ENCODE data around the gene ZNF185. TPM values are rescaled to one million over a fixed set of nuclear protein-coding genes. Genes with fewer than 3 reads are reported as not detected.
A peak's percentile ranks its signal among the peaks of the same experiment; 100 is the strongest.

ZNF185 gene
- total and polyA plus RNA-seq, 2 of the 8 experiments (the other 6 are each of a cell fraction or from before 2014, with no cell fraction given) = 15.6 to 20.1 TPM

DNA sequence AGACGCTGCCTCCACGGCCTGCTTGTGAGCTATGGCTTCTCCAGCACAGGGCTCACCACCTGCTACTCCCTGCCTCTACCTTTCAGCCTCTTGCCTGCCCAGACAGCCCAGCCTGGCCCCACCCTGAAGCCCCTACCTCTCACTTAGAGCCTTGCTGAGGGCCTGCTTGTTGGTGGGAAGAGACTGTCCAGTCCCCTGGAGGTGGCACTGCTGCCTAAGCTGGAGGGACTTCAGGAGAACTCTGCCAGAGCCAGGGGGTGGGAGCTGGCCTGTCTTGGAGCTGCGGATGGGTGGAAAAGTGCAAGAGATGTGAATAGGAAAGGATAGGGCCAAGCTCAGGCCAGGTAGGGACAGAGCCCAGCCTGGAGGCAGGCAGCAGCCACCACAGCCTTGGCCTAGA is 2.7 kb upstream of the ZNF185 start:
- DNase-seq (ENCODE audit: low read depth in 1 of 2, low spot score in 2 of 2) (no peak), FAIRE-seq (no peak)
- 83% methylated on average over 2 of the region's 3 CpGs; no CpG with 5 or more reads in 1 of the 2 experiments for WGBS, 2 experiments (ENCODE audit: extremely low coverage in 1 of 2, insufficient coverage in 1 of 2, insufficient read length in 1 of 2, insufficient replicate concordance in 2 of 2, low coverage in 1 of 2, low lambda C conversion rate in 2 of 2, missing lambda C conversion rate in 1 of 2)
- TF ChIP-seq SRF (IDR thresholded peaks at IDR 0.05; ENCODE audit: low read depth, low read length) (no peak), SAP30 (IDR thresholded peaks at IDR 0.05; ENCODE audit: insufficient read depth, insufficient replicate concordance, low read length) (no peak), TCF12 (IDR thresholded peaks at IDR 0.05; ENCODE audit: low read depth, low read length) (no peak), JUND (IDR thresholded peaks at IDR 0.05; ENCODE audit: low read length) (no peak), GTF2F1 (IDR thresholded peaks at IDR 0.05; ENCODE audit: borderline replicate concordance, low read depth, low read length) (no peak), RNF2 (IDR thresholded peaks at IDR 0.05; ENCODE audit: borderline replicate concordance, low read depth, low read length, missing control alignments, poor library complexity, severe bottlenecking) (no peak), RFX5 (IDR thresholded peaks at IDR 0.05; ENCODE audit: borderline replicate concordance, low read depth, low read length) (no peak), POLR2A (IDR thresholded peaks at IDR 0.05; ENCODE audit: control extremely low read depth in 1 of 2, low read depth in 2 of 2, low read length in 2 of 2) (no peak), CHD1 (IDR thresholded peaks at IDR 0.05; ENCODE audit: low read depth, low read length) (no peak), BACH1 (IDR thresholded peaks at IDR 0.05; ENCODE audit: low read length) (no peak), POU5F1 (IDR thresholded peaks at IDR 0.05; ENCODE audit: low read depth, low read length) (no peak), SIX5 (IDR thresholded peaks at IDR 0.05; ENCODE audit: low read depth, low read length) (no peak), GABPA (IDR thresholded peaks at IDR 0.05; ENCODE audit: borderline replicate concordance, insufficient read depth, low read length) (no peak)
- TF ChIP-seq, protein P1, sequence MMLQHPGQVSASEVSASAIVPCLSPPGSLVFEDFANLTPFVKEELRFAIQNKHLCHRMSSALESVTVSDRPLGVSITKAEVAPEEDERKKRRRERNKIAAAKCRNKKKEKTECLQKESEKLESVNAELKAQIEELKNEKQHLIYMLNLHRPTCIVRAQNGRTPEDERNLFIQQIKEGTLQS (IDR thresholded peaks at IDR 0.05; ENCODE audit: insufficient read depth, low read depth, low read length) = no peak

More for the DNA sequence above, 2.7 kb upstream of the ZNF185 start:
- Histone ChIP-seq H3K23me2 (ENCODE audit: low read depth, low read length) (peaks cover 2% of the 10 kb centered on the region; the same call in 1 of the 2 replicates), H2BK20ac (ENCODE audit: low read length) (no peak overlapping the region), H2AFZ (ENCODE audit: low read length) (no peak overlapping the region), H3K4me3 (ENCODE audit: extremely low read depth in 1 of 4, insufficient read depth in 2 of 4, low read depth in 3 of 4, low read length in 4 of 4) (no peak overlapping the region), H2BK120ac (replicated peaks; ENCODE audit: low read depth, low read length) (no peak overlapping the region), H4K91ac (replicated peaks; ENCODE audit: insufficient read length, low read length) (no peak overlapping the region), H3K36me3 (ENCODE audit: control insufficient read depth in 2 of 4, insufficient read depth in 4 of 4, low read length in 3 of 4) (no peaks in the 10 kb centered on the region), H3K14ac (ENCODE audit: insufficient read length) (no peak overlapping the region), H3K9me3 (ENCODE audit: insufficient read depth in 2 of 2, low read depth in 1 of 2, low read length in 1 of 2) (no peaks in the 10 kb centered on the region), H3K27ac (ENCODE audit: low read depth, low read length) (no peak overlapping the region), H2BK15ac (ENCODE audit: low read length) (no peak overlapping the region), H3K56ac (replicated peaks; ENCODE audit: insufficient read length, low read depth, low read length) (no peak overlapping the region), H2BK5ac (ENCODE audit: low read depth, low read length) (no peak overlapping the region), H3K27me3 (replicated peaks in 1 of 4; ENCODE audit: control insufficient read depth in 3 of 4, extremely low read depth in 1 of 4, insufficient read depth in 3 of 4, low read length in 3 of 4) (peaks cover 0 to 2% (median 0%) of the 10 kb centered on the region in 4 experiments; a peak in 2 of 7 replicates), H3K4me1 (replicated peaks in 1 of 4; ENCODE audit: control insufficient read depth in 3 of 4, insufficient read depth in 4 of 4, low read length in 3 of 4) (peaks cover 2 to 34% (median 22%) of the 10 kb centered on the region in 4 experiments; a peak in 5 of 7 replicates), H3K9ac (replicated peaks in 1 of 4; ENCODE audit: extremely low read depth in 1 of 4, low read depth in 3 of 4, low read length in 3 of 4) (no peak overlapping the region), H3K23ac (ENCODE audit: insufficient read length) (no peak overlapping the region), H3K4me2 (ENCODE audit: insufficient read depth in 1 of 2, low read depth in 2 of 2, low read length in 2 of 2) (no peak overlapping the region), H2AK5ac (ENCODE audit: low read depth, low read length) (no peak overlapping the region; the same call in 1 of the 2 replicates), H3K79me2 (ENCODE audit: control insufficient read depth in 1 of 2, insufficient read depth in 2 of 2, low read length in 2 of 2) (no peaks in the 10 kb centered on the region), H3K79me1 (ENCODE audit: low read depth, low read length) (no peaks in the 10 kb centered on the region), H4K5ac (ENCODE audit: insufficient read length, low read depth, low read length) (no peak overlapping the region), H2BK12ac (ENCODE audit: low read depth, low read length) (peak overlapping the region; percentile 60; the same call in 1 of the 2 replicates), H3K4ac (replicated peaks; ENCODE audit: insufficient read length, low read depth, low read length) (no peak overlapping the region), H4K8ac (ENCODE audit: extremely low read depth, insufficient read depth, low read length) (no peak overlapping the region), H3K18ac (ENCODE audit: extremely low read depth, low read length) (no peak overlapping the region; the same call in 1 of the 2 replicates), H4K20me1 (replicated peaks in 1 of 2; ENCODE audit: control insufficient read depth in 1 of 2, insufficient read depth in 2 of 2, low read length in 2 of 2) (no peaks in the 10 kb centered on the region)
- ChIA-PET POLR2A (ENCODE audit: partially characterized antibody) (interaction anchor here (1.1 kb wide), 2 partner anchors 9 to 19 kb away, joined by 3 to 4 read pairs; no protein-coding TSS in a partner anchor), CTCF (ENCODE audit: partially characterized antibody) (interaction anchor here (0.6 to 3.1 kb wide), 9 partner anchors 9 to 152 kb away, joined by 3 to 21 read pairs (median 5); no protein-coding TSS in a partner anchor)

Measured in H1 (cell line).